Daoy (cell line): ENCODE data around the gene SERAC1. TPM values are rescaled to one million over a fixed set of nuclear protein-coding genes. Genes with fewer than 3 reads are reported as not detected.
A peak's percentile ranks its signal among the peaks of the same experiment; 100 is the strongest.
"Not testable (repeated sequence)": the region's sequence is repeated elsewhere in the genome, so short reads cannot be mapped to it uniquely, and the experiment has no call there.

Experiments used
- DNase-seq: peaks from one replicate; pipeline ENCODE4 v3.0.0-alpha.2; 2015; ENCODE audit warnings: low read depth
- total RNA-seq: library from RNA; depleted of rRNA; stranded (reverse); fragments of >200 nt; shearing (Covaris generic); gene quantifications from 2 replicates; pipeline ENCODE4 v1.2.3, GENCODE V29; 2014

The SERAC1 gene
- total RNA-seq, 1 experiment from 2014 or later: 3.9 TPM

DNA sequence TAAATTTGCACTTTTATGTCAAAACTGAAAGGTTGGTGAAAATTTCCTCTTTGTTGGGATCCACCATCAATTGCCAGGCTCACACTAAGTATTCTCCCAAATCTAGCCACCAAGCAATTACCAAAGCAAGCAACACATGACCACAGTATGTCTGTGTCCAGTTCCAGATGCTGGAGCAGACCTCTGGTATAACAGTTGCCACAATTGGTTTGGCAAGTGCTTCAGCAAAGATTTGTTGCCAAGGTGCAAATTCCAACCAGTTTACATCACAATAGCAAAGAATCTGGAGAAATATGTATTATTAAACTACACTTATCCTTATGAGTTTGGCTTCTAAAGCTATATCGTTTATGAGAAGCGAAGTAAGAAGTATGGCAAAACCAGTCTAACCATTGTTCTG, 6.5 kb upstream of the SERAC1 start:
- DNase-seq: peak; percentile 57

DNA sequence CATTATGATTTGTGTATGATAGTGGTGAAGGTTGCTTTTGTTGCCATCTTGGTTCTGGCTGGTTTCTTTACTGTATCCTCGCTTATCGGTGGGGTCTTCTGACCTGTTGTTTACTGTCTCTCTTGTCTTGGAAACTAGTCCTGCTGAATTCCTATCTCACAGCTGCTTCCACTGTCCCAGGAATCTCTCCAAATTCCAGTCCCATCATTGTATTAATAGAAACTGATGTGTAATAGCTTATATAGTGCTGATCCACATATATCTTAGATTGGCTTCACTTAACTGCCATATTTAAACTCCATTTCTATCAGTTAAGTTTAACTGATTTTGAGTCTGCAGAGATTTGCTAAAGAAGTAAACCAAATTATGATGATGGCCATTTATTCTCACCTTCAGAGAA, 6.0 kb upstream of the SERAC1 start:
- no peak for DNase-seq

DNA sequence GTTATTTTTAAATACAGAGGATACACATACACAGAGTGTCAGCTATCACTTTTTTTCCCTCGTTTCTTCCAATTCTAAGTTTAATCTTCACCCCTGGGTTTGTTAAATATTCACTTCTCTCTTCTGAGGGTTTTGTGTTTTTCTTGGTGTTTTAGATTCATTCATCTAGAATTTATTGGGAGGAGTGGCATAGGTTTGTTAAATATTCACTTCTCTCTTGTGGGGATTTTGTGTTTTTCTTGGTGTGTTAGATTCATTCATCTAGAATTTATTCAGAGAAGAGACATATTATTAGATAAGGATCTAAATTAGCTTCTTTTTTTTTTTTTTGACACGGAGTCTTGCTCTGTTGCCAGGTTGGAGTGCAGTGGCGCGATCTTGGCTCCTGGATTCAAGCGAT, 3.9 kb upstream of the SERAC1 start:
- DNase-seq: no peak

DNA sequence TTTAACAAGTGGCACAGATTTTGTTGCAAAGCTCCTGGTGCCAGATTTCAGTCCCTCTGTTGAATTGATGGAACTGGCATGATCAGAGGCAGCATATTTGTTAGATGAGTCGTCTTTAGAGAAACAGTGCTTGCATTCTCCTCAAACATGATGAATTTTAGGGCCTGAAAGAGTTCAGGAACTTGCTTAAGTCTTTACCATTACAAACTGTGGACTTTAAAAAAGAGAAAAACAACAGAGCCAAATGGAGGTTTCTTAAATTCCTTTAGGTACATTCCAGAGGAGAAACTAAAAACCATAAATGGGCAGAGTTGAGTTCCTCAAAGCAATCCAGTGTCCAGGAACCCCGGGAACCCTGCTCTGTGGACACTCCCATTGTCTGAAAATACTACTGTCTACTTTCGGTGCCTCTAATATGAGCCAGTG, 2.6 kb upstream of the SERAC1 start:
- DNase-seq: peak; percentile 40

DNA sequence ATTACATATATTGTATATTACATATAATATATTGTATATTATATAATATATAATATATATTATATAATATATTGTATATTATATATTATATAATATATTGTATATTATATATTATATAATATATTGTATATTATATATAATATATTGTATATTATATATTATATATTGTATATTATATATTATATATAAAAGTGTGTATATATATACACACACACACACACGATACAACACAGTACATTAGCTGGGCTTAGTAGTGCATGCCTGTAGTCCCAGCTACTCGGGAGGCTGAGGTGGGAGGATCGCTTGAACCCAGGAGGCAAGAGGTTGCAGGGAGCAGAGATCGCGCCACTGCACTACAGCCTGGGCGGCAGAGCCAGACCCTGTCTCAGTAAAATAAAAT, 1.6 kb upstream of the SERAC1 start:
- not testable (repeated sequence) for DNase-seq

DNA sequence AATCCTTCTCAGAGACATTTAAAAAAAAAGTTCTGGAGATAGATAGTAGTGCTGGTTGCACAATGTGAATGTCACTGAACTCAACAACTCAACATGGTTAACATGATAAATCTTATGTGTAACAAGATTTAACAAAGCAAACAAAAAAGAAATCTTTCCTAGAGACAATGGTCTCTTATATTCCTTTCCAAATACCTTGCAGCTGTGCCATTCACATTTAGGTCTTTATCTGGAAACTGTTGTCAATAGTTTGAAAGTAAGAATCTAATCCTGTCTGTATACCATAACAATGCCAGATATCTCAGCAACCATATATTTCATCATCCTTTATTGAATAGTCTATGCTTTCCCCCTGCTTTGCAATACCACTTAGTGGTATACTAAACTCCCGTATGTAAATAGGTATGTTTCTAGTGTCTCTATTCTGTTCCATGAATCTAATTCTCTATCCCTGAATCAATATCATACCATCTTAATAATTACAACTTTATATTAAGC, 2.1 kb downstream of the SERAC1 start:
- no peak for DNase-seq

DNA sequence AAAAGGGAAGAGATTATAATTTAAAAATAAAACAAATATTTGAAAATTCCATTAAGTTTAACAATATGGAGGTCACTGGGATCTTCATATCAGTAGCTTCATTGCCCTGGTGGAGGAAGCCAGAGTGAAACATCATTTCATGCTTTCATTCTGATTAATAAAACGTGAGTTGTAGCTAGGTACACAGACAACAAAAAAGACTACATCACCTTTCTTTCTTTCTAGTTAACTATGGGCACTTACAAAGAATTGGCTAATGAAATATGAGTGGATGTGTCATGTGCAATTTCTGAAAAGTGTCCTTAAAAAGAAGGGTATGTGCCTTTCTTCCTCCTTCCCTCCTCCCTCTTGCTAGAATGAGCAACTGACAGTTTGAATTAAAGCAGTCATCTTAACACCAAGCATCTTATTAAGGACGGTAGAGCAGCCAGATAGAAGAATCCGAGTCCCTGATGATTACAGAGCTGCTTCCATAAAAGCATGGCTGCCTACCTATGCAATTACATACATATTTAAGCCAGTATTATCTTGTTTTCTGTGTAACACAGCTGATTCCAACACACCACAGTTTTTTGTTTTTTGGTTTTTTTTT, 3.4 kb downstream of the SERAC1 start:
- DNase-seq: no peak

DNA sequence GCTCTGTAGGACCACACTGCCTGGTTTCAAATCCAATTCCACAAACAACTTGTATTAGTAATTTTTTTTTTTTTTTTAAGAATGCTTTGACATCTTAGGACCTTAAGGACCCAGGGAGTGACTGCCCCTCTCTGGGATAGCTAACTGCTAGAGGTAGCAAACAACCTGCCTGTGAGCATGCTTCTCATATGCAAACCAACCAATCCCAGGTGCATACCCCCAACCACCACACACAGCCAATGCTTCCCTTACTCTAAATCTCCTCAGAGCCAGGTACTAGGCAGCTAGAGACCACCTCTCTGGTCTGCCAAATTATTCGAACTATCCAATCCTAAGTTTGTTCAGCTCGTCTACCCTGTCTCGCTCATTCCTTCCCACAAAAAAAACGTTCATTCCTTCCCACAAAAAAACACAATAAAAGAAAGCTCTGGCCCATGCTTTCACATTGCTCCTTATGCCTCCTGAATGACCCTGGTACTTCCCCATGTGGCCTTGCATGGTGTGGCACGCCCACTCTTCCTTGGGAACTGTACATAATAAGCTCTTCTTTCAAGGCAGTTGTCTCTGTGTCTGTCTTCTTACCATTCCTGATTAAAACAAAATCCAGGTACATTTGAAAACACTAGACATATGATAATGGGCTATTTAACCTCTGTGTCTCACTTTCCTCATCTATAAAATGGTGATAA, 6.4 kb downstream of the SERAC1 start:
- no peak for DNase-seq

DNA sequence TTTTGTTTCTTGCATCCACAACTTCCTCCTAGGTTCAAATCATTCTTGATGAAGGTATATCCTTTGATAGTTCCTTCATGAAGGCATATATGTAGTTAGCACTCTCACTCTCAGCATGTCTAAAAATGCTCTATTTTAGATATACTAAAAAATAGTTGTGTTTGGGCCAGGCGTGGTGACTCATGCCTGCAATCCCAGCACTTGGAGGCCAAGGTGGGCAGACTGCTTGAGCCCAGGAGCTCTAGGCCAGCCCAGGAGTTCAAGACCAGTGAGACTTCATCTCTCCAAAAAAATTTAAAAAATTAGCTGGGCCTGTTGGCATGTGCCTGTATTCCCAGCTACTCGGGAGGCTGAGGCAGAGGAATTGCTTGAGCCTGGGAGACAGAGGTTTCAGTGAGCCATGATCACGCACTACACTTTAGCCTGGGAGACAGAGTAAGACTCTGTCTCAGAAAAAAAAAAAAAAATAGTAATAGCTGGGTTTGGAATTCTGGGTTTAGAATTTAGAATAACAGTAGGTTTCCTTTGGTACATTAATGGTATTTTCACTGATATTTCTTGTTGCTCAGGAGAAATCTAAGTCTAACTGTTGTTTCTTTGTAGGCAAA, 7.0 kb downstream of the SERAC1 start:
- DNase-seq: peak; percentile 17

DNA sequence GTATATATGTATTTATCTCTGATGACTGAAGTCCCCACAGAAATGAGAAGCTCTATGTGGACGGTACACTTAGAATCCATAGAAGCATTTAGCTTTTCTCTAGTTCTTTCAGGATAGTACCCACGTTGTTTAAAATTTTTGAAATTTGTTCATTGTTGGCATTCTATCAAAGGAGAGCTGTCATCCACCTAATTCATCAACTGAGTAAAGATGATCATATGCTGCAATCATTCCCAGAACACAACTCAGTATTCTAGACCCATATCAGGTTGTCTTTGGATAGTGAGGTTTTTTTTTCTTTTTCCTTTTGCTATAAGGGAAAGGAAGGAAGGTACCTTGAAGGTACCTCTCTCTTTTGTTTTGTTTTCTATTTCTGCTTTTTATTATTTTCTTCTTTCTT, 9.3 kb downstream of the SERAC1 start:
- DNase-seq: no peak

DNA sequence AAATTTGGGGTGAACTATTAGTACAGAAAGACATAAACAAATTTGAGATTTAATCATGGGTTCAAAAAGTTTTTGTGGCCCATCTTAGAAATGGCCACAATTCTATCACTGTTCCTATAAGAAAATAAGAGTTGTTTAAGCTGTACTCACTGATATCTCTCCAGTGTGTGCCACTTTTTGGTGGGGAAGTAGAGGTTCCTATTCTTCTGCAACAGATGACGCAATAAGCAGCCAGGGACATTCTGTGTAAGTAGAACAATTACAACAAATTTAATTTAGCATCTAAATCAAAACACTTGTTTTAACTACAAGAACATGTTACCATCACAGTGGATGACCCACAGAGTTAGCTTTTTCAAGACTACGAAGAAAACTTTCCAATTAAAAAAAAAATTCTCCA, 9.9 kb downstream of the SERAC1 start:
- no peak for DNase-seq

DNA sequence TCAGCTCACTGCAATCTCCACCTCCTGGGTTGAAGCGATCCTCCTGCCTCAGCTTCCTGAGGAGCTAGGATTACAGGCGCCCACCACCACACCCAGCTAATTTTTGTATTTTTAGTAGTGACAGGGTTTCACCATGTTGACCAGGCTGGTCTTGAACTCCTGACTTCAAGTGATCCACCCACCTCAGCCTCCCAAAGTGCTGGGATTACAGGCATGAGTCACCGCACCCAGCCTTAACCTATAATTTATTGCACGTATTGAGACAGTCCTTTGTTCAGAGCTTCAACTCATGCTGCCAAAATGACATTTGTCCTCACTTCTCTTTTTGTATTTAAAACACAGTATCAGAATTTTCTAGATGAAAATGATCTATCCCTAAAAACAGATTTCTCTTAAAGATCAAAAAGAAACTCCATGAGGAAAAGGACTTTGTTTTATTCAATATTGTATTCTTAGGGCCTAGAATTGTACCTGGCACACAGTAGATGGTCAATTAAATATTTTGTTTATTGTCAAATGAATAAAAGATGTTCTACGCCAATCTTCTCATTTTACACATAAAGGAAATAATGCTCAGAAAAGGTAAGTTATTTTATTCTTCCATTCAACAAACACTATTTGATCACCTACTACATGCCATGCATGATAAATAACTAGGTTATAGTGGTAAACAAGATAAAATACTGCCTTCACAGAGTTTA, 10.8 kb downstream of the SERAC1 start:
- DNase-seq: no peak

DNA sequence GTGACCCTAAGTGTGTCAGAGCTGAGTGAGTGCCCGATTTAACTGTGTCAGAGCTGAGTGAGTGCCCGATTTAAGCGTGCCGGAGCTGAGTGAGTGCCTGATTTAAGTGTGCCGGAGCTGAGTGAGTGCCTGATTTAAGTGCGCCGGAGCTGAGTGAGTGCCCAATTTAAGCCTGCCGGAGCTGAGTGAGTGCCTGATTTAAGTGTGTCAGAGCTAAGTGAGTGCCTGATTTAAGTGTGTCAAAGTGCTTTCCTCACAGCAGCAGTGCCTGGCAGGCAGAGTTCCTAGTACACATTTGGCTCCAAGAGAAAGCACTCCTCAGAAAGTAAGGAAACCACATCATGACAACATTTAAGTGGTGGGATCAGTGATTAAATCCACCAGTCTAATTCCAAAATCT, 13.2 kb downstream of the SERAC1 start:
- DNase-seq: no peak

DNA sequence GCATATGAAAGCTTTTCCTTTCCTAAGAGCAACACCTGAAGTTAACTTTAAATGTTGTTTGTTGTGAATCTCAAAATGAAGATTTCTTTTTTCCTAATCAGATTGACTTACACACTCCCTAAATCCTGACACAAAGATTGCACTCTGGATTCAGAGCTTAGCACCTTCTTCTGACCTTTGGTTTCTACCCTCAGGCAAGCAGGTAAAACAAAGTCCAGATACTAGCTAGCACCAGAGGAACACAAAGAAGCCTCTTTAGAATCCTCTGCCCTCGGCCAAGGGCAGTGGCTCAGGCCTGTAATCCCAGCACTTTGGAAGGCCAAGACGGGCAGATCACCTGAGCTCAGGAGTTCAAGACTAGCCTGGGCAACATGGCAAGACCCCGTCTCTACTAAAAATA, 14.5 kb downstream of the SERAC1 start:
- DNase-seq: no peak

DNA sequence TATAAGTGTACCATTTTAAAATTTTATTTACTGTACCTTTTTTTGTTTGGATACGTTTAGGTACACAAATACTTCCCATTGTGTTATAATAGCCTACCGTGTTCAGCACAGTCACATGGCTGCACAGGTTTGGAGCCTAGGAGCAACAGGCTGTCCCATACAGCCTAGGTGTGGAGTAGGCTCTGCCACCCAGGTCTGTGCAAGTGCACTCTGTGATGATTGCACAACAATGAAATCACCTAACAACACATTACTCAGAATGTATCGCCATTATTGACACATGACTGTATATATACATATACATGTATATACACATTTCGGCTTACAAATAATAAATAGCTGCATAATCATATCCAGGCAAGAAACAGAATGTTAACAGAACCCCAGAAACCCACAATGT, 15.4 kb downstream of the SERAC1 start:
- no peak for DNase-seq

DNA sequence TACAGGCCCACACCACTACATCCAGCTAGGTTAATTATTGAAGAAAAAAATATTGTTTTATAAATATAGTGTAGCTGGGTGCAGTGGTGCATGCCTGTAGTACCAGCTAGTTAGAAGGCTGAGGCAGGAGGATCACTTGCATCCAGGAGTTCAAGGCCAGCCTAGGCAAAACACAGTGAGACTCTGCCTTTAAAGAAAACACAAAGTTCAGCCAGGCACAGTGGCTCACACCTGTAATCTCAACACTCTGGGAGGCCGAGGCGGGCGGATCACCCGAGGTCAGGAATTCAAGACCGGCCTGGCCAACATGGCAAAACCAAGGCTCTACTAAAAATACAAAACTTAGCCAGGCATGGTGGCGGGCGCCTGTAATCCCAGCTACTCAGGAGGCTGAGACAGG, 16.0 kb downstream of the SERAC1 start:
- DNase-seq: not testable (repeated sequence)

DNA sequence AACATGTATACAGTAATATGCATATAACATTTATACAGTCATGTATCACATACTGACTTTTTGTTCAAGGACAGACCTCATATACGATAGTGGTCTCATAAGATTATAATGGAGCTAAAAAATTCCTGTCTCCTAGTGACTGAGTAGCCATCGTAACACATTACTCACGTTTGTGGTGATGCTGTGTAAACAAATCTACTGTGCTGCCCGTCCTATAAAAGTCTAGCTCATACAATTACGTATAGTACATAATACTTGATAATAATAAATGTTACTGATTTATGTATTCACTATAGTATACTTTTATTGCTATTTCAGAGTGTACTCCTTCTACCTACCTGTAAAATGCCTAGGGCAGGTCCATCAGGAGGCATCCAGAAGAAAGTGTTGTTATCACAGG, 17.4 kb downstream of the SERAC1 start:
- DNase-seq: peak; percentile 69

DNA sequence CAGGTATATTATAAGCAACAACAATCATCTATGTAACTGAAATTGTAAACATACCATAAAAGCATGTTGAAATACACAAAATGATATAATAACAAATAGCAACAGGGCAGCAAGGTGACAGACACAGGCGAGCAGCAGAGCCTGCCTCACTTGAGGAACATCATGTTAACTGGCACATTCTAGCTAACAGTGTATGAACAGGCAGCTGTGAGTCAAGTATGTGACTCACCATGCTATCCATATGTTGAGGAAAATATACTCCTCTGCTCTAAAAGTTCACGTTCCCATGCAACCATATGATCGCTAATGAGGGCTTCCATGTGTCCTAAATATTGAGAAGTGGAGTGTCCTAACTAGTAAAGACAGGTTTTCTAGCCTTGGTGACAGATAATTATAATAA, 18.4 kb downstream of the SERAC1 start:
- DNase-seq: peak; percentile 78

DNA sequence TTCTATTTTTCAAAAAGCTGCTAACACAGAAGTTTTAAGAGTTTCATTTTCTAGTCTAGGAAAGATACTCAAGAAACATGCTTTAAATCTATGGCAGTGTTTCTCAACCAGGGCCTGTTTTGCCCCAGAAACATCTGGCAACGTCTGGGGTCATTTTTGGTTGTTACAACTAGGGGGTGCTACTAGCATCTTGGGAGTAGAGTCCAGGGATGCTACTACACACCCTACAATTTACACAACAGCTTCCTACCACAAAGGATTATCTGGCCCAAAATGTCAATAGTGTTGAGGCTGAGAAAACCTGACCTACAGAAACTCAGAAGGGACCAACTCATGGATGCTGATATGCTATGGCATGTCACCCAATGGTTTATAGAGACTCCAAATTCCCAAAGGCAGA, 24.4 kb downstream of the SERAC1 start:
- DNase-seq: peak; percentile 11

DNA sequence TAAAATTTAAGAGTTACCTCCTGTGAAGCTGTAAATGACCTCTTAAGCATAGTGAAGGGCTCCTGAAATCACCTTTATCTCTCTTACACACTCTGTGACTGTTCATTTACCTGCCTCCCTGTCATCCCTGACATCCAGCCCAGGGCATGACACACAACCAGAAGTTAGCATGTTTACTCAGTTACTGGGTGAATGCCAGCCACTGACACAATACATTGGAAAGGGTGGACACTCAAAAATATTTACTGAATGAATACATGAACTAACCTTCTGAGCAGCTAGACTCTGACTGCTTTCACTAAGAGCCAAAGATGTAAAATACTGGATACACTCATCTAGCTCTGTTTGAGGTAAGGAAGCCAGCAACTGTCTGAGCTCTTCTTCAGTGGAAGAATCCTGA, 25.3 kb downstream of the SERAC1 start:
- peak; percentile 35 for DNase-seq

DNA sequence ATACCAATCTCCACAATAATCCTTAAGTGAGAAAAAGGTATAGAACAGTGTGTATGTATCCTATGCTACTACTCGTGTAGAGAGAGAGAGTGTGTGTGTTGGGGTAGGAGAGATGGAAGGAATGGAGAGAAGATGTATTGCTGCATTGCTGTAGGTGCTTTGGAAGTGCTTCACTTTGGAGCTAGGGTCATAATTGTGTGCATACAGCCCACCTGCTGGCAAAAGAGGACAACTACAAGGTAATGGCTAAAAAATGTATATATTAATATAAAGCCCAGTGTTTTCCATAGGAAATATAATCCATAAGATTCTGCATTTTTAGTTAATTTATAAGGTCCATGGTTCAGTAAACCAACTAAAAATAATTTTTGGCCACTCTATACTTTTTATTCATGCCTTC, 36.1 kb downstream of the SERAC1 start:
- DNase-seq: peak; percentile 35

DNA sequence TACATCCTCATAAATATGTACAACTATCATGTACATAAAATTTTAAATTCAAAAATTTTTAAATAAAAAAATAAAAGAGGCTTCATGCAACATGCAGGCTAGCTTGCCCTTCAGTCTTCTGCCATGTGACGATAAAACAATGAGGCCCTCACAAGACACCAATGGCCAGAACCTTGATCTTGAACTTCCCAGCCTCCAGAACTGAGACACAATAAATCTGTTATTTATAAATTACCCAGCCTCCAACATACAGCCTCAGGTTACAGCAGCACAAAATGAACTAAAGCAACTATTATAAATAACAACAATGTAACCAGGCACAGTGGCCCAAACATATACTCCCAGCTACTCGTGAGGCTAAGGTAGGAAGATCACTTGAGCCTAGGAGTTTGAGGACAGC, 42.8 kb downstream of the SERAC1 start:
- no peak for DNase-seq

DNA sequence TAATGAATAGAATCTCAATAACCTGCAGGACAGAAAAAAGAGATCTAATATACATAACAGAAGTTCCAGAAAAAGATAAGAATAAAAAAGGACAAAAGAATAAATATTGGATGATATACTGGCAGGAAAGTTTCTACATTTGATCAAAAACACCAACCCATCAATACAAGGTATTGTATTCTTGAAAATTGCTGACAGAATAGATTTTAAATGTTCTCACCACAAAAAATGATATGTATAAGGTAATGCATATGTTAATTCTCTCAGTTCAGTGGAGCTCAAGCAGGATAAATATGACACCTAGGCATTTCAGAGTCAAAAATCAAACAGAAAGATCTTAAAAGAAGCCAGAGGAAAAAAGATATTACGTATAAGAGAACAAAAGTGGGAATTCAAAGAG, 43.8 kb downstream of the SERAC1 start:
- DNase-seq: no peak
